GM12878 (cell line): ENCODE data around the gene LRRC7. TPM values are rescaled to one million over a fixed set of nuclear protein-coding genes. Genes with fewer than 3 reads are reported as not detected.

ENCODE experiments used
- ATAC-seq: fragments of 200-7000 bp; cut with Tn5 transposase; 3 replicates; pipeline ENCODE4 v1.9.1; 2020; ENCODE audit warnings: mild to moderate bottlenecking, moderate library complexity
- BruUV-seq: library from RNA; stranded (reverse); fragments of 400-500 nt; replicated peaks from 2 replicates; lab custom pipeline; 2021; lab: Mats Ljungman, UMichigan
- CTCF ChIA-PET: fragments of 300-600 bp; sonication (Branson Sonifier 250); formaldehyde crosslinking; extraction: SDS; loops from one replicate; lab custom pipeline; 2021; ENCODE audit warnings: inconsistent platforms; lab: Yijun Ruan, JAX
- POLR2A ChIA-PET: fragments of 350-600 bp; formaldehyde crosslinking; extraction: SDS; loops from one replicate; lab custom pipeline; 2021; ENCODE audit warnings: inconsistent platforms; lab: Charles Lee
- RAD21 ChIA-PET: fragments of 300-600 bp; sonication (Branson Sonifier 250); formaldehyde crosslinking; loops from one replicate; lab custom pipeline; 2023; ENCODE audit warnings: antibody characterized with exemption; ENCODE audit not compliant: unreplicated experiment; lab: Charles Lee
- SMC1A ChIA-PET: fragments of 300-600 bp; sonication (Branson Sonifier 250); formaldehyde crosslinking; loops from one replicate; lab custom pipeline; 2023; ENCODE audit not compliant: unreplicated experiment, uncharacterized antibody; lab: Charles Lee
- DNase-seq: peaks from one replicate; pipeline ENCODE4 v3.0.0-alpha.2; 2011; ENCODE audit warnings: low read depth, low spot score
- FAIRE-seq: peaks from 3 replicates; lab custom pipeline; 2011; peaks lifted over from hg19 to GRCh38; lab: Jason Lieb, UNC
- H2AFZ ChIP-seq: 2 replicates; pipeline ENCODE4 v1.6.0; 2011; ENCODE audit warnings: low read depth, low read length, control low read depth; ENCODE audit not compliant: control insufficient read depth
- H3K27ac ChIP-seq: 2 replicates; pipeline ENCODE4 v1.5.1; 2011; ENCODE audit warnings: control low read depth; ENCODE audit not compliant: control insufficient read depth, insufficient read depth
- H3K27me3 ChIP-seq, 2 experiments: replicated peaks in 1 of 2; 2 replicates each; pipeline versions ENCODE4 v1.6.0 to v1.6.1; 2011; ENCODE audit warnings: low read length in 1 of 2; ENCODE audit not compliant: control insufficient read depth in 2 of 2, insufficient read depth in 2 of 2
- H3K36me3 ChIP-seq, 2 experiments: 2 replicates each; pipeline ENCODE4 v1.5.1; 2011; ENCODE audit warnings: low read length in 1 of 2; ENCODE audit not compliant: control insufficient read depth in 2 of 2, insufficient read depth in 2 of 2
- H3K4me1 ChIP-seq: 2 replicates; pipeline ENCODE4 v1.6.1; 2011; ENCODE audit warnings: mild to moderate bottlenecking, low read length, moderate library complexity, mixed read lengths; ENCODE audit not compliant: control insufficient read depth, insufficient read depth
- H3K4me2 ChIP-seq: 2 replicates; pipeline ENCODE4 v1.6.0; 2011; ENCODE audit warnings: control low read depth; ENCODE audit not compliant: control insufficient read depth, insufficient read depth
- H3K4me3 ChIP-seq: fragments of 200-600 bp; sonication (generic); 2 replicates; pipeline ENCODE4 v1.5.1; 2016
- H3K79me2 ChIP-seq: 2 replicates; pipeline ENCODE4 v1.6.0; 2011; ENCODE audit warnings: low read length; ENCODE audit not compliant: control insufficient read depth, insufficient read depth
- H3K9ac ChIP-seq: 2 replicates; pipeline ENCODE4 v1.8.0; 2011; ENCODE audit warnings: low read length, control low read depth, mixed read lengths; ENCODE audit not compliant: control insufficient read depth, insufficient read depth
- H3K9me3 ChIP-seq: replicated peaks from 3 replicates; pipeline ENCODE4 v1.5.1; 2011; ENCODE audit warnings: mild to moderate bottlenecking, low read length; ENCODE audit not compliant: control insufficient read depth, insufficient read depth
- H4K20me1 ChIP-seq: 2 replicates; pipeline ENCODE4 v1.6.0; 2011; ENCODE audit not compliant: control insufficient read depth, insufficient read depth
- CREB1 ChIP-seq: IDR thresholded peaks from 2 replicates; pipeline ENCODE4 v1.6.1; 2012; ENCODE audit warnings: low read depth, mild to moderate bottlenecking, inconsistent platforms
- CTCF ChIP-seq, 3 experiments: IDR thresholded peaks in 2 of 3; conservative IDR thresholded peaks in 1 of 3; 2 replicates each; pipeline ENCODE4 v1.5.1; 2011; ENCODE audit warnings: low read depth in 3 of 3, low read length in 3 of 3, mild to moderate bottlenecking in 3 of 3, control low read depth in 2 of 3, moderate library complexity in 2 of 3, inconsistent platforms in 1 of 3, mixed read lengths in 1 of 3; ENCODE audit not compliant: control insufficient read depth in 2 of 3, insufficient read depth in 1 of 3; ENCODE audit errors: extremely low read depth in 1 of 3
- IKZF1 ChIP-seq: fragments of 450-650 bp; conservative IDR thresholded peaks from 2 replicates; pipeline ENCODE4 v1.6.1; 2017; ENCODE audit warnings: antibody characterized with exemption, mild to moderate bottlenecking
- PAX5 ChIP-seq: IDR thresholded peaks from 2 replicates; pipeline ENCODE4 v1.6.1; 2011; ENCODE audit warnings: low read depth, low read length, borderline replicate concordance
- POLR2A ChIP-seq: IDR thresholded peaks from 2 replicates; pipeline ENCODE4 v1.6.1; 2011; ENCODE audit warnings: low read depth, mild to moderate bottlenecking, low read length
- RBBP5 ChIP-seq: fragments of 200-600 bp; sonication (generic); conservative IDR thresholded peaks from 2 replicates; pipeline ENCODE4 v1.6.1; 2016
- SIX5 ChIP-seq: IDR thresholded peaks from 2 replicates; pipeline ENCODE4 v1.6.1; 2011; ENCODE audit warnings: mild to moderate bottlenecking, low read depth, low read length, moderate library complexity; ENCODE audit not compliant: severe bottlenecking
- ZBED1 ChIP-seq: IDR thresholded peaks from 2 replicates; pipeline ENCODE4 v1.6.1; 2016; ENCODE audit warnings: borderline replicate concordance
- ZBTB33 ChIP-seq: fragments of 450-650 bp; IDR thresholded peaks from 2 replicates; pipeline ENCODE4 v1.6.1; 2017; ENCODE audit warnings: mild to moderate bottlenecking
- ZNF217 ChIP-seq: fragments of 450-650 bp; IDR thresholded peaks from 2 replicates; pipeline ENCODE4 v1.6.1; 2017; ENCODE audit warnings: antibody characterized with exemption, mild to moderate bottlenecking
- ZNF622 ChIP-seq: fragments of 450-650 bp; IDR thresholded peaks from 2 replicates; pipeline ENCODE4 v1.6.1; 2017; ENCODE audit warnings: mild to moderate bottlenecking, inconsistent platforms
- in situ Hi-C: fragments of 300-500 bp; cut with MboI; formaldehyde crosslinking; loops from 9 replicates; pipeline ENCODE4 v1.14.3; 2018; ENCODE audit warnings: mixed read lengths
- intact Hi-C: fragments of 100-400 bp; cut with micrococcal nuclease; formaldehyde crosslinking; loops from one replicate; pipeline ENCODE4 v1.14.2; 2022; ENCODE audit not compliant: unreplicated experiment
- polyA plus RNA-seq, 11 experiments: library from polyadenylated mRNA; depleted of rRNA in 4 of 11; unstranded in 6 of 11; stranded (reverse) in 5 of 11; fragments of >200 nt; fragmentation: Nextera tagmentation in 4 of 11; fragmentation: Illumina TruSeq in 1 of 11; extraction: Ambion mirVana in 4 of 11; extraction: Trizol in 1 of 11; gene quantifications; 1 replicate in 1 of 11; 2 replicates in 10 of 11; pipeline versions ENCODE4 v1.2.1 to v1.2.3, GENCODE V29; 2011 to 2016; ENCODE audit warnings: inconsistent platforms in 2 of 11, missing spikeins in 2 of 11, low read depth in 1 of 11
- total RNA-seq, 4 experiments: library from RNA; depleted of rRNA in 3 of 4; stranded (reverse); fragments of >200 nt in 3 of 4; fragmentation: Illumina TruSeq in 1 of 4; extraction: Trizol in 1 of 4; gene quantifications; 2 replicates each; pipeline versions ENCODE4 v1.2.1 to v1.2.3, GENCODE V29; 2013 to 2021

The LRRC7 gene
- total and polyA plus RNA-seq, 10 of the 15 experiments (the other 5 are each of a cell fraction or from before 2014, with no cell fraction given), result 0.05 to 1.4 (median 0.24) TPM; not detected in 5

- CTCF ChIA-PET, result no interaction called here
- intact Hi-C loops, result no loop called here
- no peaks in the 10 kb centered on the region for H3K36me3 ChIP-seq
- SMC1A ChIA-PET, result no interaction called here
- H3K4me3 ChIP-seq, result no peak overlapping the region
- no peaks in the 10 kb centered on the region for H3K79me2 ChIP-seq
- H3K4me1 ChIP-seq, result no peaks in the 10 kb centered on the region
- TF ChIP-seq RBBP5 (no peak), ZNF217 (no peak), SIX5 (no peak), CREB1 (no peak), POLR2A (no peak), ZNF622 (no peak), ZBTB33 (no peak), CTCF (IDR thresholded peaks at IDR 0.05 in 2 of 3, conservative IDR thresholded peaks at IDR 0.05 in 1 of 3; ENCODE audit: control insufficient read depth in 2 of 3, extremely low read depth in 1 of 3, insufficient read depth in 1 of 3, low read depth in 3 of 3, low read length in 3 of 3) (no peak), PAX5 (no peak), ZBED1 (no peak), IKZF1 (no peak)
- TF ChIP-seq, all 136 proteins: peak for 0
- H3K9me3 ChIP-seq, result no peaks in the 10 kb centered on the region
- no peak overlapping the region for H3K4me2 ChIP-seq
- POLR2A ChIA-PET, result no interaction called here
- ATAC-seq (no peak), FAIRE-seq (no peak), DNase-seq (no peak)
- in situ Hi-C loops, result no loop called here
- no peak overlapping the region for H3K9ac ChIP-seq
- no peak overlapping the region for H3K27ac ChIP-seq
- RAD21 ChIA-PET, result no interaction called here
- H2AFZ ChIP-seq, result no peak overlapping the region
- no peaks in the 10 kb centered on the region for H4K20me1 ChIP-seq
- no TSS peak for BruUV-seq
- no peaks in the 10 kb centered on the region for H3K27me3 ChIP-seq
Observed at GRCh38 chr1:69777971-69778370, 210.2 kb downstream of the LRRC7 start.
